GM12891 (cell line): ENCODE results near the gene LMO7.

Experiments used
- PAX5 ChIP-seq: IDR thresholded peaks from 2 replicates; pipeline ENCODE4 v1.6.1; 2011; ENCODE audit warnings: low read length, moderate library complexity, mild to moderate bottlenecking; ENCODE audit not compliant: insufficient read depth, severe bottlenecking
- POLR2A ChIP-seq: IDR thresholded peaks from 2 replicates; pipeline ENCODE4 v1.6.1; 2011; ENCODE audit warnings: low read depth, low read length, control low read depth
- POLR2AphosphoS5 ChIP-seq: IDR thresholded peaks from 2 replicates; pipeline ENCODE4 v1.6.1; 2011; ENCODE audit warnings: low read depth, low read length, control low read depth
- SPI1 ChIP-seq: IDR thresholded peaks from 2 replicates; pipeline ENCODE4 v1.6.1; 2011; ENCODE audit warnings: low read depth, low read length, control low read depth

DNA sequence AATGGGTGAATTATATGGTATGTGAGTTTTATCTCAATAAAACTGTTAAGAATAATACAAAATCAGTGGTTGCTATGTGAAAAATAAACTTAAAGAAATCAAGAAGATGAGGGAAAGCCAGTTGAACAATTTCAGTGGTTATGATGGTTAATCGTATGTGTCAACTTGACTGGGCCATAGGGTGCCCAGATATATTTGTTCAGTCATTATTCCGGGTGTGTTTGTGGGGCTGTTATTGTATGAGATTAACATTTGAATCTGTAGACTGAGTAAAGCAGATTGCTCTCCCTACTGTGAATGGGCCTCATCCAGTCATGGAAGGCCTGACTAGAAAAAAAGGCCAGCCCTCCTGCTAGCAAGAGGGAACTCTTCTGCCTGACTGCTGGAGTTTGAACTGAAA, 109.3 kb downstream of the LMO7 start:
- TF ChIP-seq POLR2A = no peak
- TF ChIP-seq PAX5 = no peak
- TF ChIP-seq POLR2AphosphoS5 = no peak
- no peak for TF ChIP-seq SPI1
